ENCODE measurements around the gene CTLA4.
A peak's percentile ranks its signal among the peaks of the same experiment; 100 is the strongest.

CTLA4 gene

DNA sequence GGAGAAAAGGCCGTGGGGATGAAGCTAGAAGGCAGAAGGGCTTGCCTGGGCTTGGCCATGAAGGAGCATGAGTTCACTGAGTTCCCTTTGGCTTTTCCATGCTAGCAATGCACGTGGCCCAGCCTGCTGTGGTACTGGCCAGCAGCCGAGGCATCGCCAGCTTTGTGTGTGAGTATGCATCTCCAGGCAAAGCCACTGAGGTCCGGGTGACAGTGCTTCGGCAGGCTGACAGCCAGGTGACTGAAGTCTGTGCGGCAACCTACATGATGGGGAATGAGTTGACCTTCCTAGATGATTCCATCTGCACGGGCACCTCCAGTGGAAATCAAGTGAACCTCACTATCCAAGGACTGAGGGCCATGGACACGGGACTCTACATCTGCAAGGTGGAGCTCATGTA is 2.9 kb downstream of the CTLA4 start:
- H3K79me2 ChIP-seq (ENCODE audit: low read length) = no peaks in the 10 kb centered on the region
- H3K9me2 ChIP-seq (replicated peaks; ENCODE audit: insufficient read depth, low read length) = no peaks in the 10 kb centered on the region
- no peak overlapping the region for H3K4me2 ChIP-seq (ENCODE audit: low read depth, low read length)
- peaks cover 18% of the 10 kb centered on the region for H3F3A ChIP-seq (ENCODE audit: insufficient read depth, low read length)
- H3K27ac ChIP-seq (ENCODE audit: low read length) = no peak overlapping the region
- DNase-seq = no peak
- H2AFZ ChIP-seq (ENCODE audit: low read length) = no peak overlapping the region
- peaks cover 56% of the 10 kb centered on the region for H3K4me1 ChIP-seq (ENCODE audit: low read length)
- no peaks in the 10 kb centered on the region for H3K36me3 ChIP-seq (replicated peaks; ENCODE audit: insufficient read depth, low read length)
- H4K20me1 ChIP-seq (ENCODE audit: insufficient read depth, low read length) = no peaks in the 10 kb centered on the region
- no peaks in the 10 kb centered on the region for H3K27me3 ChIP-seq (replicated peaks; ENCODE audit: insufficient read depth, low read length)
- H3K9ac ChIP-seq (ENCODE audit: low read length) = no peak overlapping the region
- TF ChIP-seq, protein P1, sequence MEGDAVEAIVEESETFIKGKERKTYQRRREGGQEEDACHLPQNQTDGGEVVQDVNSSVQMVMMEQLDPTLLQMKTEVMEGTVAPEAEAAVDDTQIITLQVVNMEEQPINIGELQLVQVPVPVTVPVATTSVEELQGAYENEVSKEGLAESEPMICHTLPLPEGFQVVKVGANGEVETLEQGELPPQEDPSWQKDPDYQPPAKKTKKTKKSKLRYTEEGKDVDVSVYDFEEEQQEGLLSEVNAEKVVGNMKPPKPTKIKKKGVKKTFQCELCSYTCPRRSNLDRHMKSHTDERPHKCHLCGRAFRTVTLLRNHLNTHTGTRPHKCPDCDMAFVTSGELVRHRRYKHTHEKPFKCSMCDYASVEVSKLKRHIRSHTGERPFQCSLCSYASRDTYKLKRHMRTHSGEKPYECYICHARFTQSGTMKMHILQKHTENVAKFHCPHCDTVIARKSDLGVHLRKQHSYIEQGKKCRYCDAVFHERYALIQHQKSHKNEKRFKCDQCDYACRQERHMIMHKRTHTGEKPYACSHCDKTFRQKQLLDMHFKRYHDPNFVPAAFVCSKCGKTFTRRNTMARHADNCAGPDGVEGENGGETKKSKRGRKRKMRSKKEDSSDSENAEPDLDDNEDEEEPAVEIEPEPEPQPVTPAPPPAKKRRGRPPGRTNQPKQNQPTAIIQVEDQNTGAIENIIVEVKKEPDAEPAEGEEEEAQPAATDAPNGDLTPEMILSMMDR (IDR thresholded peaks at IDR 0.05; ENCODE audit: low read length) = no peak
- no peak for TF ChIP-seq EZH2phosphoT487 (IDR thresholded peaks at IDR 0.05; ENCODE audit: low read length)
- no peak for TF ChIP-seq EZH2 (optimal IDR thresholded peaks at IDR 0.05; ENCODE audit: low read depth, low read length)
- H3K4me3 ChIP-seq (ENCODE audit: low read length) = no peak overlapping the region
- no peaks in the 10 kb centered on the region for H3K9me3 ChIP-seq (replicated peaks; ENCODE audit: insufficient read depth, low read length)

DNA sequence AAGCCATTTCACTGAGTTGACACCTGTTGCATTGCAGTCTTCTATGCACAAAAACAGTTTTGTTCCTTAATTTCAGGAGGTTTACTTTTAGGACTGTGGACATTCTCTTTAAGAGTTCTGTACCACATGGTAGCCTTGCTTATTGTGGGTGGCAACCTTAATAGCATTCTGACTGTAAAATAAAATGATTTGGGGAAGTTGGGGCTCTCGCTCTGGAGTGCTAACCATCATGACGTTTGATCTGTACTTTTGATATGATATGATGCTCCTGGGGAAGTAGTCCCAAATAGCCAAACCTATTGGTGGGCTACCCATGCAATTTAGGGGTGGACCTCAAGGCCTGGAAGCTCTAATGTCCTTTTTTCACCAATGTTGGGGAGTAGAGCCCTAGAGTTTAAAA is 3.4 kb downstream of the CTLA4 start:
- no peaks in the 10 kb centered on the region for H3K79me2 ChIP-seq (ENCODE audit: low read length)
- H2AFZ ChIP-seq (ENCODE audit: low read length) = no peak overlapping the region
- TF ChIP-seq EZH2phosphoT487 (IDR thresholded peaks at IDR 0.05; ENCODE audit: low read length) (no peak), EZH2 (optimal IDR thresholded peaks at IDR 0.05; ENCODE audit: low read depth, low read length) (no peak)
- TF ChIP-seq, protein P1 (IDR thresholded peaks at IDR 0.05; ENCODE audit: low read length) = no peak
- no peaks in the 10 kb centered on the region for H3K9me3 ChIP-seq (replicated peaks; ENCODE audit: insufficient read depth, low read length)
- H3K27ac ChIP-seq (ENCODE audit: low read length) = peak overlapping the region; percentile 82
- peaks cover 18% of the 10 kb centered on the region for H3F3A ChIP-seq (ENCODE audit: insufficient read depth, low read length)
- peak overlapping the region; percentile 72; the same call in 1 of the 2 replicates for H3K4me2 ChIP-seq (ENCODE audit: low read depth, low read length)
- H3K9ac ChIP-seq (ENCODE audit: low read length) = 0 out of 2 replicates have a peak overlapping the region, but pooled peaks have one; percentile 7
- H4K20me1 ChIP-seq (ENCODE audit: insufficient read depth, low read length) = no peaks in the 10 kb centered on the region
- H3K36me3 ChIP-seq (replicated peaks; ENCODE audit: insufficient read depth, low read length) = no peaks in the 10 kb centered on the region
- H3K4me1 ChIP-seq (ENCODE audit: low read length) = peaks cover 56% of the 10 kb centered on the region
- DNase-seq = no peak
- H3K9me2 ChIP-seq (replicated peaks; ENCODE audit: insufficient read depth, low read length) = no peaks in the 10 kb centered on the region
- no peaks in the 10 kb centered on the region for H3K27me3 ChIP-seq (replicated peaks; ENCODE audit: insufficient read depth, low read length)
- no peak overlapping the region for H3K4me3 ChIP-seq (ENCODE audit: low read length)

DNA sequence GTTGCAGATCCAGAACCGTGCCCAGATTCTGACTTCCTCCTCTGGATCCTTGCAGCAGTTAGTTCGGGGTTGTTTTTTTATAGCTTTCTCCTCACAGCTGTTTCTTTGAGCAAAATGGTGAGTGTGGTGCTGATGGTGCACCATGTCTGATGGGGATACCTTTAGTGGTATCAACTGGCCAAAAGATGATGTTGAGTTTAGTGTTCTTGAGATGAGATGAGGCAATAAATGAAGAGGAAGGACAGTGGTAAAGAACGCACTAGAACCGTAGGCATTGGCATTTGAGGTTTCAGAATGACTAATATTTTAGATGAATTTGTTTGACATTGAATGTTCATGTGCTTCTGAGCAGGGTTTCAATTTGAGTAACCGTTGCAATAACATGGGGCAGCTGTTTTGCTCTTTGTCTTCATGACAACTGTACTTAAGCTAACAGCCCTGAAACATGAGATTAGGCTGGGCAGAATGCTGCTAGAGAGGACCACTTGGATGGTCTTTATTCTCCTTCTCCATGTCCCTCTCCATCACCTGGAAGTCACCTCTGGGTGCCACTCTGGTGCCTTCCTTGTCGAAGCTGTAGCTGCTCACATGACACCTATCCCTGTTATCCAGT is 3.9 kb downstream of the CTLA4 start:
- Histone ChIP-seq H2AFZ (ENCODE audit: low read length) (peak overlapping the region; percentile 60), H3K9ac (ENCODE audit: low read length) (peak overlapping the region; percentile 7; the same call in 1 of the 2 replicates), H3K4me2 (ENCODE audit: low read depth, low read length) (peak overlapping the region; percentile 72), H3K4me3 (ENCODE audit: low read length) (no peak overlapping the region), H3K36me3 (replicated peaks; ENCODE audit: insufficient read depth, low read length) (no peaks in the 10 kb centered on the region), H3K27ac (ENCODE audit: low read length) (peak overlapping the region; percentile 82), H4K20me1 (ENCODE audit: insufficient read depth, low read length) (no peaks in the 10 kb centered on the region), H3K9me2 (replicated peaks; ENCODE audit: insufficient read depth, low read length) (no peaks in the 10 kb centered on the region), H3K4me1 (ENCODE audit: low read length) (peaks cover 56% of the 10 kb centered on the region), H3K27me3 (replicated peaks; ENCODE audit: insufficient read depth, low read length) (no peaks in the 10 kb centered on the region), H3K79me2 (ENCODE audit: low read length) (no peaks in the 10 kb centered on the region), H3K9me3 (replicated peaks; ENCODE audit: insufficient read depth, low read length) (no peaks in the 10 kb centered on the region), H3F3A (ENCODE audit: insufficient read depth, low read length) (peaks cover 18% of the 10 kb centered on the region)
- no peak for TF ChIP-seq EZH2phosphoT487 (IDR thresholded peaks at IDR 0.05; ENCODE audit: low read length)
- TF ChIP-seq, protein P1 (IDR thresholded peaks at IDR 0.05; ENCODE audit: low read length) = no peak
- no peak for TF ChIP-seq EZH2 (optimal IDR thresholded peaks at IDR 0.05; ENCODE audit: low read depth, low read length)
- peak; percentile 74 for DNase-seq
